ENCODE data around the gene SYNPR. TPM values are rescaled to one million over a fixed set of nuclear protein-coding genes. Genes with fewer than 3 reads are reported as not detected.
A peak's percentile ranks its signal among the peaks of the same experiment; 100 is the strongest.

The SYNPR gene
- total RNA-seq, 4 donors from 2014 or later, result not detected

- Histone ChIP-seq H3K4me3 (no peak overlapping the region), H3K27me3 (no peaks in the 10 kb centered on the region), H3K9me3 (no peaks in the 10 kb centered on the region), H3K27ac (no peak overlapping the region), H3K4me1 (no peaks in the 10 kb centered on the region), H3K36me3 (no peaks in the 10 kb centered on the region)
- TF ChIP-seq CTCF (IDR thresholded peaks at IDR 0.05) (no peak), POLR2A (IDR thresholded peaks at IDR 0.05) (no peak), EP300 (IDR thresholded peaks at IDR 0.05) (no peak)
- 43 to 45% methylated on average over 2 of the region's 2 CpGs for WGBS, 2 donors
- DNase-seq (ENCODE audit: low spot score in 2 of 2), result peak in 1 of 2 donors; percentile 6
Measured at GRCh38 chr3:63429905-63430304, 151.8 kb downstream of the SYNPR start.

DNA sequence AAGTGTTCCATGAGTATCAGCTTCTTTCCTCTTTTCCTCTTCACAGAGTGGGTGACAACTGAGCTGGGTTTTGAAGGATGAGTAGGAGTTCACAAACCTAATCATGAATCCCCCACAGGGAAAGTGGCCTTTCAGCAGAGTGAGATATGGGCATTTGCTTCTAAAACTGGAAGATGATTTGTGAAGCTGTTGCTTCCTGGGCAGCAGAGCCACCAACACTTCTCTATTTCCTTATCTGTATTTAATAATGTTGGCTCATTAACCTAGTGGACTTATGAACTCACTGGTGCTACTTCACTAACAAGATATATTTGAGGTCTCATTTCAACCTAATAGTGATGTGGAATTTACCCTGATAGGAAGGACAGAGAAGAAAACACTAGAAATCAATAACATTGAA is 152.8 kb downstream of the SYNPR start:
- Histone ChIP-seq H3K27me3 (no peaks in the 10 kb centered on the region), H3K9me3 (no peaks in the 10 kb centered on the region), H3K4me3 (no peak overlapping the region), H3K36me3 (no peaks in the 10 kb centered on the region), H3K4me1 (no peaks in the 10 kb centered on the region), H3K27ac (no peak overlapping the region)
- no peak for DNase-seq (ENCODE audit: low spot score in 2 of 2)
- TF ChIP-seq CTCF (IDR thresholded peaks at IDR 0.05), result no peak
- TF ChIP-seq POLR2A (IDR thresholded peaks at IDR 0.05), result no peak
- no peak for TF ChIP-seq EP300 (IDR thresholded peaks at IDR 0.05)

DNA sequence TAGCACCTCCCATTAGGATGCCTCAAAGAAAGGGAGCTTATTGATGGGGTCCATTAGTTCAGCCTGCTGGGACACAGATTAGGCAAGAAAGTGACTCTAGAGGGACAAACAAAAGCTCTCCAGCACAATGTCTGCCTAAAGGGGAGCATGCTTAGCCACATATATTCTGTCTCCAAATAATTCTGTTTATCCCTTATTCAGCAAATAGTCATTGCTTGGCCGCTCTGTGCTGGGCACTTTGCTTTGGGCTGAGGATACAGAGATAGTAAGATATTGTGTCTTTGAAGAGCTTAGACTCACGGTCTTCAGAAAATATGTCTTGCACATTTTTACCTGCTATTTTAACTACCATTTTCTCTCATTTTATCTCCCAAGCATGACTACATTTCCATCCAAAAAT is 159.8 kb downstream of the SYNPR start:
- no peak overlapping the region for H3K27ac ChIP-seq
- H3K4me3 ChIP-seq, result no peak overlapping the region
- no peak for DNase-seq (ENCODE audit: low spot score in 2 of 2)
- no peaks in the 10 kb centered on the region for H3K36me3 ChIP-seq
- no peaks in the 10 kb centered on the region for H3K9me3 ChIP-seq
- TF ChIP-seq EP300 (IDR thresholded peaks at IDR 0.05) (no peak), POLR2A (IDR thresholded peaks at IDR 0.05) (no peak), CTCF (IDR thresholded peaks at IDR 0.05) (no peak)
- WGBS, 2 donors, result 85 to 92% methylated on average over 2 of the region's 2 CpGs
- no peaks in the 10 kb centered on the region for H3K4me1 ChIP-seq
- H3K27me3 ChIP-seq, result no peaks in the 10 kb centered on the region

GRCh38 chr3:63438826-63439371 is 160.8 kb downstream of the SYNPR start:
- H3K4me3 ChIP-seq, result no peak overlapping the region
- no peak for DNase-seq (ENCODE audit: low spot score in 2 of 2)
- H3K27me3 ChIP-seq, result no peaks in the 10 kb centered on the region
- TF ChIP-seq CTCF (IDR thresholded peaks at IDR 0.05) (no peak), POLR2A (IDR thresholded peaks at IDR 0.05) (no peak), EP300 (IDR thresholded peaks at IDR 0.05) (no peak)
- no peak overlapping the region for H3K27ac ChIP-seq
- H3K4me1 ChIP-seq, result no peaks in the 10 kb centered on the region
- H3K9me3 ChIP-seq, result no peaks in the 10 kb centered on the region
- no peaks in the 10 kb centered on the region for H3K36me3 ChIP-seq

GRCh38 chr3:63441262-63441661 is 163.2 kb downstream of the SYNPR start:
- no peak for DNase-seq (ENCODE audit: low spot score in 2 of 2)
- Histone ChIP-seq H3K27ac (no peak overlapping the region), H3K27me3 (no peaks in the 10 kb centered on the region), H3K9me3 (no peaks in the 10 kb centered on the region), H3K4me3 (no peak overlapping the region), H3K4me1 (no peaks in the 10 kb centered on the region), H3K36me3 (no peaks in the 10 kb centered on the region)
- TF ChIP-seq CTCF (IDR thresholded peaks at IDR 0.05), result no peak
- no peak for TF ChIP-seq EP300 (IDR thresholded peaks at IDR 0.05)
- no peak for TF ChIP-seq POLR2A (IDR thresholded peaks at IDR 0.05)
- 26 to 46% methylated on average over 2 of the region's 2 CpGs for WGBS, 2 donors
